Smooth muscle cell (in vitro differentiated cells): ENCODE measurements around the gene ADAM12. TPM values are rescaled to one million over a fixed set of nuclear protein-coding genes. Genes with fewer than 3 reads are reported as not detected.

Experiments
- DNase-seq: peaks from one replicate; lab custom pipeline; 2025; ENCODE audit not compliant: unreplicated experiment; lab: John Stamatoyannopoulos, UW
- H2AFZ ChIP-seq: fragments of 200-600 bp; sonication (generic); 2 replicates; pipeline ENCODE4 v1.6.0; 2016; ENCODE audit warnings: antibody characterized with exemption, low read depth, mild to moderate bottlenecking
- H3F3A ChIP-seq: fragments of 200-600 bp; sonication (generic); 2 replicates; pipeline ENCODE4 v1.6.0; 2017; ENCODE audit warnings: antibody characterized with exemption, low read depth
- H3K27ac ChIP-seq: fragments of 200-600 bp; sonication (generic); 2 replicates; pipeline ENCODE4 v1.5.1; 2016; ENCODE audit warnings: low read depth, mild to moderate bottlenecking
- H3K27me3 ChIP-seq: fragments of 200-600 bp; sonication (generic); 2 replicates; pipeline ENCODE4 v1.6.1; 2016; ENCODE audit warnings: low read depth, mild to moderate bottlenecking
- H3K36me3 ChIP-seq: fragments of 200-600 bp; sonication (generic); 2 replicates; pipeline ENCODE4 v1.5.1; 2016; ENCODE audit warnings: low read depth
- H3K4me1 ChIP-seq: fragments of 200-600 bp; sonication (generic); 2 replicates; pipeline ENCODE4 v1.5.1; 2016; ENCODE audit warnings: low read depth
- H3K4me2 ChIP-seq: fragments of 200-600 bp; sonication (generic); 2 replicates; pipeline ENCODE4 v1.6.0; 2016; ENCODE audit warnings: mild to moderate bottlenecking
- H3K4me3 ChIP-seq: fragments of 200-600 bp; sonication (generic); 2 replicates; pipeline ENCODE4 v1.5.1; 2016; ENCODE audit warnings: mild to moderate bottlenecking
- H3K79me2 ChIP-seq: fragments of 200-600 bp; sonication (generic); 2 replicates; pipeline ENCODE4 v1.6.0; 2016; ENCODE audit warnings: low read depth, mild to moderate bottlenecking
- H3K9ac ChIP-seq: fragments of 200-600 bp; sonication (generic); 2 replicates; pipeline ENCODE4 v1.6.0; 2016; ENCODE audit warnings: low read depth
- H3K9me3 ChIP-seq: fragments of 200-600 bp; sonication (generic); replicated peaks from 2 replicates; pipeline ENCODE4 v1.5.1; 2016; ENCODE audit warnings: low read depth
- H4K20me1 ChIP-seq: fragments of 200-600 bp; sonication (generic); 2 replicates; pipeline ENCODE4 v1.6.0; 2016; ENCODE audit warnings: low read depth
- WGBS: methylation state at CpG from one replicate; pipeline ENCODE4 v1.1.7; 2016; ENCODE audit warnings: low lambda C conversion rate; 5-methylcytosine and 5-hydroxymethylcytosine counted together
- polyA plus RNA-seq: library from polyadenylated mRNA; unstranded; fragments of >200 nt; fragmentation: Nextera tagmentation; extraction: Ambion mirVana; gene quantifications from 2 replicates; pipeline ENCODE4 v1.2.1, GENCODE V29; 2016
- total RNA-seq: library from RNA; depleted of rRNA; stranded (reverse); fragments of >200 nt; gene quantifications from 2 replicates; pipeline ENCODE4 v1.2.3, GENCODE V29; 2014
- TF ChIP-seq, protein P1 (sequence below): fragments of 200-600 bp; sonication (generic); IDR thresholded peaks from 2 replicates; pipeline ENCODE4 v1.5.1; 2017; ENCODE audit warnings: borderline replicate concordance, mild to moderate bottlenecking, antibody characterized with exemption; ENCODE audit not compliant: insufficient read depth, poor library complexity, severe bottlenecking

ADAM12 gene
- total and polyA plus RNA-seq, 2 experiments from 2014 or later = 40.0 to 54.3 TPM

DNA sequence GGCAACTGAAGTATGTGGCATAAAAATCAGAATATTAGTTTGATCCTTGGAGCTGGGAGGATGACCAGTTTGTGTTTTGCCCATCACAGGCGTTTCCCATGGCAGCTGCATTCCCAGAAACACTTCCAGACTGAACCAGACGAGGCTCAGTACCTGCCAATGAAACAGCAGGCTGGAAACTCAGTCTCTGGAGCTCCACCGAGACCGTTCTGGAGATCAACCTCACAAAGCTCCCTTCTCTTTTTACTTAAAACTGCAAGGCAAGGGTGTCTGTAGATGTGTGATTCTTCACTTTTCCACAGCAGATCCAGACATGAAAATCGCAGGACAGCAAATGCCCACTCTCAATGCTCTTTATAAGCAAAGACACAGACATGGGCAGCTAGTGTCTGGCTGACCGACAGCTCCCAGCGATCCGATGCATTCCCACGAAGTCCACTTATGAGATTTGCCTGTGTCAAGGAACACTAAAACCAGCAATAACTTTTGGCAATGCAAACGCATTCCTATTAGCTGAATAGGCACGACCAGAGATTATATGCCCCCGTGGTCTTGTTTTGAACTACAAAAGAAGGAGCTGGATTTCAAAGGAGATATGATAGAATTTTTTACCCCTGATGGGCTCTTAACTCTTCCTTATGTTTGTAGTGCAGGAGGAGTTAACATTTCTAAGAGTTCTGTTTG lies 72.6 kb downstream of the ADAM12 start:
- Histone ChIP-seq H3K4me3 (no peak overlapping the region), H3K9me3 (no peaks in the 10 kb centered on the region), H3K9ac (no peak overlapping the region), H3K27me3 (no peaks in the 10 kb centered on the region), H3F3A (peaks cover 10% of the 10 kb centered on the region), H3K36me3 (no peaks in the 10 kb centered on the region), H3K4me2 (peak overlapping the region; percentile 42), H2AFZ (no peak overlapping the region), H3K79me2 (peaks cover 6% of the 10 kb centered on the region), H3K27ac (peak overlapping the region; percentile 75), H4K20me1 (no peaks in the 10 kb centered on the region), H3K4me1 (peaks cover 4% of the 10 kb centered on the region)
- TF ChIP-seq, protein P1, sequence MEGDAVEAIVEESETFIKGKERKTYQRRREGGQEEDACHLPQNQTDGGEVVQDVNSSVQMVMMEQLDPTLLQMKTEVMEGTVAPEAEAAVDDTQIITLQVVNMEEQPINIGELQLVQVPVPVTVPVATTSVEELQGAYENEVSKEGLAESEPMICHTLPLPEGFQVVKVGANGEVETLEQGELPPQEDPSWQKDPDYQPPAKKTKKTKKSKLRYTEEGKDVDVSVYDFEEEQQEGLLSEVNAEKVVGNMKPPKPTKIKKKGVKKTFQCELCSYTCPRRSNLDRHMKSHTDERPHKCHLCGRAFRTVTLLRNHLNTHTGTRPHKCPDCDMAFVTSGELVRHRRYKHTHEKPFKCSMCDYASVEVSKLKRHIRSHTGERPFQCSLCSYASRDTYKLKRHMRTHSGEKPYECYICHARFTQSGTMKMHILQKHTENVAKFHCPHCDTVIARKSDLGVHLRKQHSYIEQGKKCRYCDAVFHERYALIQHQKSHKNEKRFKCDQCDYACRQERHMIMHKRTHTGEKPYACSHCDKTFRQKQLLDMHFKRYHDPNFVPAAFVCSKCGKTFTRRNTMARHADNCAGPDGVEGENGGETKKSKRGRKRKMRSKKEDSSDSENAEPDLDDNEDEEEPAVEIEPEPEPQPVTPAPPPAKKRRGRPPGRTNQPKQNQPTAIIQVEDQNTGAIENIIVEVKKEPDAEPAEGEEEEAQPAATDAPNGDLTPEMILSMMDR = no peak
- no peak for DNase-seq
- 32% methylated on average over 12 of the region's 12 CpGs for WGBS

DNA sequence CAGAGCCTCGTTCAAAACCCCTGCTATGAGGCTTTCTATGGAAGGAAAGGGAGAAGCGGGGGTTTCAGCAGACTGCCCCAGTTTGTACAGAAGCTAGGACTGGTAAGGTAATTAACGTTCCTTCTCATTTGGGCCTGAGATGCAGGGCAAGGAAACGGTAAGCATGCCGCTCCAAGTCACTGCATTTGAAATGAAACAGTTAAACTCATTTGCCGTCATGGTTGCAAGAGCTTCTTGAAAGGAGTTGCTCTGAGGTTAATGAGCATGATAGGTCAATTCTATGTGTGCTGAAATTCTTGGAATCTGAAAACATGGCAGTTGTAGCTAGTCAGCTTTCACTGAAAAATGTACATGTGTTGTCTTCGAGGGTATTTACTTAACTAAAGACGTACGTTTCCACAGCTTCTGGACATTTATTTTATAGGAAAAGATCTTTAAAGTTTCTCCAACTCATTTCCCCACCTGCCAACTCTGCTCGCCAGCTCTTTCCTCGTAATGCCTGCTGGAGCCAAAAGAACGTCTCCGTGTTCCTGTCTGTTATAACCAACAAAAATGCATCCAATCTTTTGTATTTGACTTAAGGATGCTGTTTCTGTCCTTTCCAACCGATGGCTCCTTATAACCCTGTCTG lies 73.3 kb downstream of the ADAM12 start:
- Histone ChIP-seq H3K4me2 (no peak overlapping the region), H3K36me3 (no peaks in the 10 kb centered on the region), H3K9ac (no peak overlapping the region), H3K4me1 (peaks cover 4% of the 10 kb centered on the region), H3K79me2 (peaks cover 5% of the 10 kb centered on the region), H3F3A (peaks cover 10% of the 10 kb centered on the region), H3K27ac (peak overlapping the region; percentile 75), H3K4me3 (no peak overlapping the region), H4K20me1 (no peaks in the 10 kb centered on the region), H3K9me3 (no peaks in the 10 kb centered on the region), H3K27me3 (no peaks in the 10 kb centered on the region), H2AFZ (no peak overlapping the region)
- TF ChIP-seq, protein P1 = no peak
- no peak for DNase-seq
- WGBS = 91% methylated on average over 14 of the region's 14 CpGs

DNA sequence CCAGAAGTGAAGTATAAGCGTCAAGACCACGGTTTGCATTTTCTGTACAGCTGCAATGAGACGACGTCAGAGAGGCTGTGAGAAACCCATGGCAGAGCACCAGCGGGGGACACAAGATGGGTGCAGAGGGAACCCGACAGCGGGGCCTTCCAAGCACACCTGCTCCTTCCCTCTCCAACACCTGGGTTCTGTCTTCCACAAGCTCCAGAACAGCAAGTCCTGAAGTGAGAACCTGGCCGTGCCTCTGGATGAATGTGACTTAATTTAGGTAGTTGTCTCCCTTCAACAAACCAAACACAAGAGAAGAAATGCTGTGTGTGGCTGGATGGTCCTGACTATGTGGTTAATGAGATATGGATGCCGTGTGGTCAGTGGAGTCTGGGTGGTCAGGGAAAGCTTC lies 76.1 kb downstream of the ADAM12 start:
- WGBS = 94% methylated on average over 9 of the region's 9 CpGs
- peaks cover 4% of the 10 kb centered on the region for H3K4me1 ChIP-seq
- no peaks in the 10 kb centered on the region for H3K27me3 ChIP-seq
- TF ChIP-seq, protein P1 = no peak
- H2AFZ ChIP-seq = no peak overlapping the region
- no peaks in the 10 kb centered on the region for H4K20me1 ChIP-seq
- no peak for DNase-seq
- H3K27ac ChIP-seq = no peak overlapping the region
- H3K79me2 ChIP-seq = peaks cover 10% of the 10 kb centered on the region
- H3K4me2 ChIP-seq = no peak overlapping the region
- no peaks in the 10 kb centered on the region for H3K36me3 ChIP-seq
- no peaks in the 10 kb centered on the region for H3K9me3 ChIP-seq
- peaks cover 10% of the 10 kb centered on the region for H3F3A ChIP-seq
- H3K4me3 ChIP-seq = no peak overlapping the region
- H3K9ac ChIP-seq = no peak overlapping the region
